ENCODE data around the gene ZNF580.

GRCh38 chr19:55620410-55621204, 20.2 kb upstream of the ZNF580 start:
- TF ChIP-seq POLR2A (IDR thresholded peaks at IDR 0.05; ENCODE audit: low read length) (no peak), GATA1 (IDR thresholded peaks at IDR 0.05; ENCODE audit: low read depth, low read length) (no peak)
